22Rv1 (cell line): ENCODE results near the gene ATXN7L1.

Experiments
- H3K27ac ChIP-seq: fragments of 450-650 bp; 2 replicates; pipeline ENCODE4 v1.5.1; 2017
- CTCF ChIP-seq: fragments of 450-650 bp; IDR thresholded peaks from 2 replicates; pipeline ENCODE4 v1.5.1; 2017; ENCODE audit warnings: mild to moderate bottlenecking
- ZFX ChIP-seq: fragments of 450-650 bp; IDR thresholded peaks from 2 replicates; pipeline ENCODE4 v1.6.1; 2017; ENCODE audit warnings: antibody characterized with exemption, borderline replicate concordance

ATXN7L1 gene

DNA sequence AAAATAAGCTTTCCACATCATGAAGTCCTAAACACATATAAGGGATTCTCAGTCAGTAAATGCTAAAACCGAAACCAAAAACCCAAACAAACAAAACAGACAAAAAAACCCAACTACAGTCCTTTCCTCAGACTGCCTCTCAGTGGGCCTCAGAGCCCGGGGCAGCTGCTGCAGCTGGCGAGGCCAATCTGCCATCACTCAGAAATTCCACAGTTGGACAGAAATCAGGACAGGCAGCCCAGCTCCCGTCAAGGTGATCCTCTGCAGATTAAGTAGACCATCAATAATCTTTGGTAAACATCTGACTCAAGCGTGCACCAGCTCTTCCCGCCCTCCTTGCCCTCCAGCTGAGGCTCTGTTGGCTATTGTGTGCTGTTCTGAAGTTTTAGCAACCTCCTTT is 142.2 kb downstream of the ATXN7L1 start:
- H3K27ac ChIP-seq = no peak overlapping the region
- TF ChIP-seq ZFX = no peak
- no peak for TF ChIP-seq CTCF

DNA sequence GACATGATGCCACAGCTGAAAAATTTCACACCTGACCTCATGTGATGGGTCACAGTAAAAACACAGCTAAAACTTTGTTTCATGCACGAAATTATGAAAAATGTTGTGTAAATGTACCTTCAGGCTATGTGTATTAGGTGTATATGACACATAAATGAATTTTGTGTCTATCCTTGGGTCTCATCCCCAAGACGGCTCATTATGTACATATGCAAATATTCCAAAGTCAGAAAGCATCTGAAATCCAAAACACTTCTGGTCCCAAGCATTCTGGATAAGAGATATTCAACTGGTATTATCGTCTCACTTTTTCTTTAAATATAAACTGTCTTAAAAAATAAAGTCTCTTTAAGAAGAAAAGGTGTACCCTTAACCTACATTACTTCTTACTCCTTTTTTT is 145.4 kb downstream of the ATXN7L1 start:
- H3K27ac ChIP-seq = no peak overlapping the region
- TF ChIP-seq CTCF (no peak), ZFX (no peak)

DNA sequence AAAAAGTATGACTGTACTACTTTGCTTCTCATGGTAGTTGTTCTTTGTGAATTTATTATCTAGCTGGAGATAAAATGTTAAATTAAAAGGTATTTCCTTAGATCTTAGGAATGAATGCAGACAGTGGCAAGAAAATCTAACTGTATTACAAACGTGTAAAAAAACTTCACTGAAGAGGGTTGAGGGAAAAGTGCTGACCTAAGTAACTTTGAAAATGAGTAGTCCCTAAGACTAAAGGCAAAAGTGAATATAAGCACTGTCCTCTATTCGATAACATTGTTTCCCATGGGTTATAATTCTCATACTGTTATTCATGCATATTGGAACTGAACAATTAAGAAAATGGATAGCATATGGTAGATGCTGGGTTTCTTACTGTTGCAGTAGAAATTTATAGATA is 148.4 kb downstream of the ATXN7L1 start:
- TF ChIP-seq CTCF (no peak), ZFX (no peak)
- H3K27ac ChIP-seq = no peak overlapping the region

DNA sequence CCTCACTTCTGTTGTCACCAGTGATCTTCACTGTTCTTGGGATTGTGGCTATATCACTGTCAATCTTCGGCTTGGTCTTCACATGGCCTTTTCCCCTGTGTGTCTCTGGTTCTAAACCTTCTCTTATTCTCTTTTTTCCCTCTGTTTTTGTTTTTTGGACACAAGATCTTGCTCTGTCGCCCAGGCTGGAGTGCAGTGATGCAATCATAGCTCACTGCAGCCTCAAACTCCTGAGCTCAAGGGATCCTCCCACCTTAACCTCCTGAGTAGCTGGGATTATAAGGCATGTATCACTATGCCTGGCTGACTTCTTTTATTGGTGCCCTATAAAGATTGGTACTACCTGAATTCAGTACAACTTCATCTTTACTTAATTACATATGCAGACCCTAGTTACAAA is 151.7 kb downstream of the ATXN7L1 start:
- TF ChIP-seq ZFX (no peak), CTCF (no peak)
- no peak overlapping the region for H3K27ac ChIP-seq

DNA sequence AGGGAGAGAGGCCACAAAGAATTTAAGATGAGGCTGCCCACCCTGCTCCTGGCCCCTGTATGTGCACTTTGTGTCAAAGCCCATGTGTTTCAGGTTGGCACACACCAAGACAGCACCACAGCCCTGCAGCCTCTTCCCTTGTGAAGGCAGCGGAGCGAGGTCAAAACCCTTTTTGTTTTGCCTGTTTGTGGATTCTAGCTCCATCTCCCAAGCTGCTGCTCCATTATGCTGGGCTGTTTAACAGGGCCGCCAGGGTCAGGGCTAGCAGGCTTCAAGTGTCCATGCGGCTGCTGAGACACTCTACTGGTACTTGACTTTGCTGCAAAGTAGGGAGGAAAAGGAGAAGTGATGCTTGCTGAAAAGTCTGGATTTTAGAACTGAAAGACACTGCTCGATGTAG is 152.8 kb downstream of the ATXN7L1 start:
- TF ChIP-seq ZFX (no peak), CTCF (no peak)
- H3K27ac ChIP-seq = no peak overlapping the region

DNA sequence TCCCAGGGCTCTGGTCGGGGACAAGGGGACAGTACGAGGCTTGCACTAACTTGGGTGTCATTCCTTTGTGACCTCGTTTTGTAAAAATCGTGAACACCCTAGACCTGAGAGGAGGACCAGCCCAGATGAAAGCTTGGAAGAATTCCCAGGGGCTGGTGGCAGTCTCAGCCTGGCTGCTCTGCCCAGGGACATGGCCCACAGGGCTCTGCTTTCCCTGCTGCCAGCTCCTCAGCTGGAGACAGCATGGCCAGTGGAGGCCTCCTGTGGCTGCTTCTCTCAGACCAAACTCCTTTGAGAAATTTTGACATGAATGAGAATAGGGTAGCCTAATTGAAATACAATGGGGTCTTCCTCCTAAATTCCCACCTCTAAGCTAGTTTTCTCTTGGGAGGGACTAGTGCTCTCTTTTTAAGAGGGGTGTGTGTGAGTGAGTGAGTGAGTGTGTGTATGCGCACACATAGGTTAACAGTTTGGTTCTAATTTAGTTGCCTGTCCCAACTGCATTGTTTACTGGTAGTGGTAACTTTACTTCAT is 154.8 kb downstream of the ATXN7L1 start:
- TF ChIP-seq CTCF = no peak
- TF ChIP-seq ZFX = no peak
- H3K27ac ChIP-seq = no peak overlapping the region

DNA sequence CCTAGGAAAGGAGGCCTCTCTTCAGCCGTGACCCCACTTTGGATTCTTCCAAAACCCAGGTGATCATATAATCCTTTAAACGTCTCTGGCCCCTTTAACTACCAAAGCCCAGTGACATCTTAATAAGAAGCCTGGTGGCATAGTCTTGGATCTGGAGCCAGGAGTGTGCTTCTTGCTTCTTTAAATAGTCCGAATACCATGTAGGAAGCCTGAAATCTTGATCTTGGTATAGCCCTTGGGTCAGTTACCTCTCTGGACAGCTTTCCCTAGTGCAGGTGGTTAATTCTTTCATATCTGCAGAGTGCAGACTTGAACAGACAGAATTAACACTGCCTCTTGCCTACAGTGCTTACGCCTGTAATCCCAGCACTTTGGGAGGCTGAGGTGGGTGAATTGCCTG is 156.5 kb downstream of the ATXN7L1 start:
- TF ChIP-seq CTCF (no peak), ZFX (no peak)
- H3K27ac ChIP-seq = no peak overlapping the region
